ENCODE measurements around the gene SHPK. TPM values are rescaled to one million over a fixed set of nuclear protein-coding genes. Genes with fewer than 3 reads are reported as not detected.

The SHPK gene, protein sequence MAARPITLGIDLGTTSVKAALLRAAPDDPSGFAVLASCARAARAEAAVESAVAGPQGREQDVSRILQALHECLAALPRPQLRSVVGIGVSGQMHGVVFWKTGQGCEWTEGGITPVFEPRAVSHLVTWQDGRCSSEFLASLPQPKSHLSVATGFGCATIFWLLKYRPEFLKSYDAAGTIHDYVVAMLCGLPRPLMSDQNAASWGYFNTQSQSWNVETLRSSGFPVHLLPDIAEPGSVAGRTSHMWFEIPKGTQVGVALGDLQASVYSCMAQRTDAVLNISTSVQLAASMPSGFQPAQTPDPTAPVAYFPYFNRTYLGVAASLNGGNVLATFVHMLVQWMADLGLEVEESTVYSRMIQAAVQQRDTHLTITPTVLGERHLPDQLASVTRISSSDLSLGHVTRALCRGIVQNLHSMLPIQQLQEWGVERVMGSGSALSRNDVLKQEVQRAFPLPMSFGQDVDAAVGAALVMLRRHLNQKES
- 12.3 and 15.8 TPM in 2 replicates for total RNA-seq

DNA sequence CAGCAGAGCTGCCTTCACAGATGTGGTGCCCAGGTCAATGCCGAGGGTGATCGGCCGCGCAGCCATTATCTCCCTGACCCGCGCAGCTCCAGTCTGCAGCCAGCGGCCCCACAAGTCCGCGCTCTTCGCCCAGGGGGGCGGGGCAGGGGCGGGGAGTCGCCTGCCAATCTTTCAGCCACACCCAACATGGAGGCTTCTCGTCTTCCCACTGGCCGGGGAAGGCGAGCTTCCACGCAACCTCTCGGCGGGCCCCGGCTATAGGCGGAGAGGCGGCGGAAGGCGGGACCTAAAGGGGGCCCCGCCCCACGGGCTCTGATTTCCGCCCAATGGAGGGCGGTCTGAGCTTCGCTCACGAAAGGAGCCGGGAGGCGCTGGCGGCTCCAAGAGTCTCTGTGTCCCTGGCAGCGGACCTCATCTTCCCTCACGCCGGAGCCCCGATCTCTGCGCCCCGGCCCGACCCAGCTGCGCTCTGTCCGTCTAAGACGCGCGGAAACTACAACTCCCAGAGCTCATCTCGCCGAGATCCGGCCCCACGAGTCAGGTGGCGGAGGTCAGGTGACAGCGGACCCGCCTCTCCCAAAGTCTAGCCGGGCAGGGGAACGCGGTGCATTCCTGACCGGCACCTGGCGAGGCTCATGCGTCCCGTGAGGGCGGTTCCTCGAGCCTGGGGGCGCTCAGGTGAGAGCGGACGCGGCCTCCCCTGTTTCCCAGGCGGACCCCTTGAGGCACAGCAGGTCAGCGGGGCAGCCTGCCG is at the start of gene SHPK, which contains the start of gene CTNS:
Gene SHPK (minus strand): TSS at position 97 of the 754 bp plus-strand sequence. CDS start 31 bp downstream, at position 66.
Gene CTNS (plus strand): TSS at position 607 of the 754 bp plus-strand sequence. CDS start 3,447 bp downstream, outside the sequence.

DNA sequence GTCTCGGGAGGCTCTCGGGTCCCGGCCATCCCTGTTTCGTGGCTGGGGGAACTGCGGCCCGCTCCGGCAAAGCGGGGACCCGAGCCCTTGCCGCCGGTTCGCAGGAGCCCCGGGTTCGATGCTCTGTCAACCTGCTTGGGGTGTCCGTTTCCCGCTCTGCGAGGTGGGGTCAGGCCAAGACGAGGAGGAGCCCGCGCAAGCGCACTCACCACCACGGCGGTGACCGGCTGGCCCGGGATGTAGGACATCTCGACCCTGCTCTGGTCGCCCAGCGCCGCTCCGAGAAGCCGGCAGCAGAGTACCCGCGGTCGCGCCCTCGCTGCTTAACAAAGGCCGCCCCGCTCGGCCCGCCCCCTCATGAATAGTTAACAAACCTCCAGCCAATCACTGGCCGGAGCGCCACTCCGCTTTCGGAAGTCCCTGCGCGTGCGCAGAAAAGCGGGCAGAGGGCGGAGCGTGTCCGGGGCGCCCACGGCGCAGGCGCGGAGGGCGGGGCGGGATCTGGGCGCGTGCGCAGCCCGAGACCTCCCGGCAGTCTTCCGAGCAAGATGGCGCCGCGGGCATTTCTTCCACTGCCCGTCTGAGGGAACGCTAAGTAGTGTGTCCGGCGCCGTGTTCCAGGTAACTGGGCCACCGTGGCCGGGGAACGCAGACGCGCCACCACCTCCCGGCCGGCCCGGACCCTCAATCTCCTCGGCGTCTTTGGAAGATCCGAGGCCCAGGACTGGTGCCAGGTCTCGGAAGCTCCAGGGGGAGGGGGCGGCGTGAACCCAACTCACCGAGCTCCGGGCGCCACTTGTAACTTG is 32.4 kb upstream of the SHPK start, which contains the start of the genes EMC6 and TAX1BP3:
Gene EMC6 (plus strand): TSS at position 534 of the 806 bp plus-strand sequence. CDS start 335 bp downstream, outside the sequence.
Gene TAX1BP3 (minus strand): TSS at position 300 of the 806 bp plus-strand sequence. CDS start 52 bp downstream, at position 248.

Other genes starting within 250 kb of the SHPK start
- under 0.01 TPM in 1 of 2 replicates, not detected in the other for gene OR3A2, start 249.9 kb downstream of the SHPK start, total RNA-seq
- gene OR1E1, start 237.8 kb downstream of the SHPK start, total RNA-seq, result not detected in 2 replicates
- not detected in 2 replicates for gene OR3A3, start 224.9 kb downstream of the SHPK start, total RNA-seq
- gene OR1E2, start 202.4 kb downstream of the SHPK start, total RNA-seq, result not detected in 2 replicates
- gene SPATA22, start 164.4 kb downstream of the SHPK start, total RNA-seq, result 0.30 and 1.3 TPM in 2 replicates
- gene ASPA, start 160.3 kb downstream of the SHPK start, total RNA-seq, result under 0.01 TPM in 1 of 2 replicates, not detected in the other
- under 0.01 TPM in 1 of 2 replicates, not detected in the other for gene TRPV3, start 78.4 kb downstream of the SHPK start, total RNA-seq
- 0.32 and 0.76 TPM in 2 replicates for gene TRPV1, start 26.8 kb downstream of the SHPK start, total RNA-seq
- gene CTNS, start 510 bp upstream of the SHPK start, total RNA-seq, result 17.9 and 21.7 TPM in 2 replicates
- 156 and 263 TPM in 2 replicates for gene TAX1BP3, start 32.3 kb upstream of the SHPK start, total RNA-seq
- gene EMC6, start 32.6 kb upstream of the SHPK start, total RNA-seq, result 14.6 and 41.6 TPM in 2 replicates
- gene P2RX5, start 59.9 kb upstream of the SHPK start, total RNA-seq, result 0.32 and 1.4 TPM in 2 replicates
- 7.5 and 11.7 TPM in 2 replicates for gene HASPIN, start 87.7 kb upstream of the SHPK start, total RNA-seq
- 27.3 and 28.7 TPM in 2 replicates for gene ITGAE, start 164.9 kb upstream of the SHPK start, total RNA-seq
- gene NCBP3, start 210.0 kb upstream of the SHPK start, total RNA-seq, result 15.9 and 21.6 TPM in 2 replicates